HepG2 (cell line): ENCODE data around the gene WDR5B. TPM values are rescaled to one million over a fixed set of nuclear protein-coding genes. Genes with fewer than 3 reads are reported as not detected.
A peak's percentile ranks its signal among the peaks of the same experiment; 100 is the strongest.

ENCODE experiments used
- CENPT ChIP-seq: sonication (generic); formaldehyde crosslinking; IDR thresholded peaks from 2 replicates; pipeline ENCODE4 v1.8.0; 2022; ENCODE audit warnings: low read depth, mild to moderate bottlenecking, moderate library complexity, missing genetic modification reagents
- ELF4 ChIP-seq: sonication (generic); formaldehyde crosslinking; IDR thresholded peaks from 2 replicates; pipeline ENCODE4 v1.5.0; 2020; ENCODE audit warnings: missing genetic modification reagents, mild to moderate bottlenecking, moderate library complexity, borderline replicate concordance
- FOXA3 ChIP-seq: IDR thresholded peaks from 2 replicates; pipeline ENCODE4 v1.6.1; 2016; ENCODE audit warnings: missing genetic modification reagents, missing compliant biosample characterization
- HNRNPK ChIP-seq: fragments of 200-400 bp; formaldehyde crosslinking; IDR thresholded peaks from 2 replicates; pipeline ENCODE4 v1.6.1; 2018; ENCODE audit warnings: low read length, low read depth, moderate library complexity, mild to moderate bottlenecking; ENCODE audit not compliant: poor library complexity, severe bottlenecking
- JARID2 ChIP-seq: sonication (generic); formaldehyde crosslinking; IDR thresholded peaks from 2 replicates; pipeline ENCODE4 v1.8.1; 2023; ENCODE audit warnings: missing genetic modification reagents, inconsistent platforms; ENCODE audit not compliant: insufficient replicate concordance
- PHB2 ChIP-seq: fragments of 450-650 bp; IDR thresholded peaks from 2 replicates; pipeline ENCODE4 v1.6.1; 2018; ENCODE audit not compliant: partially characterized antibody
- SALL1 ChIP-seq: sonication (generic); formaldehyde crosslinking; IDR thresholded peaks from 2 replicates; pipeline ENCODE4 v1.8.0; 2022; ENCODE audit warnings: mild to moderate bottlenecking, missing genetic modification reagents
- SCMH1 ChIP-seq: sonication (generic); formaldehyde crosslinking; IDR thresholded peaks from 2 replicates; pipeline ENCODE4 v1.9.0; 2021; ENCODE audit warnings: missing genetic modification reagents, mild to moderate bottlenecking, borderline replicate concordance
- SMARCC2 ChIP-seq: fragments of 450-650 bp; IDR thresholded peaks from 2 replicates; pipeline ENCODE4 v1.6.1; 2017; ENCODE audit warnings: antibody characterized with exemption, mild to moderate bottlenecking
- ZBTB7B ChIP-seq: sonication (generic); formaldehyde crosslinking; IDR thresholded peaks from 2 replicates; pipeline ENCODE4 v1.4.0; 2020; ENCODE audit warnings: missing genetic modification reagents
- ZC3H4 ChIP-seq: sonication (generic); formaldehyde crosslinking; IDR thresholded peaks from 2 replicates; pipeline ENCODE4 v1.4.0; 2020; ENCODE audit warnings: missing genetic modification reagents, borderline replicate concordance
- ZNF253 ChIP-seq: sonication (generic); formaldehyde crosslinking; IDR thresholded peaks from 2 replicates; pipeline ENCODE4 v1.8.0; 2022; ENCODE audit warnings: mild to moderate bottlenecking, missing genetic modification reagents, borderline replicate concordance
- ZNF329 ChIP-seq: sonication (generic); formaldehyde crosslinking; IDR thresholded peaks from 2 replicates; pipeline ENCODE4 v1.9.0; 2021; ENCODE audit warnings: low read depth, mild to moderate bottlenecking, missing genetic modification reagents
- ZNF367 ChIP-seq: sonication (generic); formaldehyde crosslinking; IDR thresholded peaks from 2 replicates; pipeline ENCODE4 v1.4.0; 2020; ENCODE audit warnings: missing genetic modification reagents, borderline replicate concordance
- ZNF614 ChIP-seq: IDR thresholded peaks from 2 replicates; pipeline ENCODE4 v1.6.1; 2018; ENCODE audit warnings: missing biosample characterization, missing genetic modification reagents, inconsistent platforms, borderline replicate concordance
- ZNF772 ChIP-seq: sonication (generic); formaldehyde crosslinking; IDR thresholded peaks from 2 replicates; pipeline ENCODE4 v1.5.0; 2020; ENCODE audit warnings: mild to moderate bottlenecking, missing genetic modification reagents
- ZNF775 ChIP-seq: sonication (generic); formaldehyde crosslinking; IDR thresholded peaks from 2 replicates; pipeline ENCODE4 v1.4.0; 2020; ENCODE audit warnings: missing genetic modification reagents, mild to moderate bottlenecking, moderate library complexity, borderline replicate concordance
- ZNF782 ChIP-seq: sonication (generic); formaldehyde crosslinking; IDR thresholded peaks from 2 replicates; pipeline ENCODE4 v1.4.0; 2020; ENCODE audit warnings: missing genetic modification reagents, mild to moderate bottlenecking, borderline replicate concordance
- ZSCAN9 ChIP-seq: IDR thresholded peaks from 2 replicates; pipeline ENCODE4 v1.6.1; 2016; ENCODE audit warnings: borderline replicate concordance
- polyA plus RNA-seq, 8 experiments: library from polyadenylated mRNA; depleted of rRNA in 3 of 8; stranded (reverse) in 7 of 8; unstranded in 1 of 8; fragments of >200 nt; fragmentation: Illumina TruSeq in 4 of 8; extraction: Trizol in 4 of 8; gene quantifications; 2 replicates each; pipeline versions ENCODE4 v1.2.1 to v1.2.3, GENCODE V29; 2011 to 2016; ENCODE audit warnings: low read depth in 4 of 8, missing spikeins in 1 of 8, mixed read lengths in 1 of 8; ENCODE audit not compliant: insufficient read depth in 1 of 8
- total RNA-seq, 5 experiments: library from RNA; depleted of rRNA; stranded (reverse); fragments of >200 nt; fragmentation: Illumina TruSeq; extraction: Trizol; gene quantifications; 2 replicates each; pipeline ENCODE4 v1.2.3, GENCODE V29; 2016; ENCODE audit warnings: low read depth in 1 of 5
- TF ChIP-seq, protein P1 (sequence below): sonication (generic); formaldehyde crosslinking; IDR thresholded peaks from 2 replicates; pipeline ENCODE4 v1.5.1; 2020; ENCODE audit warnings: missing genetic modification reagents, mild to moderate bottlenecking, borderline replicate concordance
- TF ChIP-seq, protein P2 (sequence below): sonication (generic); formaldehyde crosslinking; IDR thresholded peaks from 2 replicates; pipeline ENCODE4 v1.4.0; 2020; ENCODE audit warnings: missing genetic modification reagents
- TF ChIP-seq, protein P3 (sequence below): sonication (generic); formaldehyde crosslinking; conservative IDR thresholded peaks from 2 replicates; pipeline ENCODE4 v1.8.0; 2022; ENCODE audit warnings: low read depth, missing genetic modification reagents

The WDR5B gene
- total and polyA plus RNA-seq, 2 of the 13 experiments (the other 11 are each of a cell fraction or from before 2014, with no cell fraction given), result 2.5 to 3.6 TPM

DNA sequence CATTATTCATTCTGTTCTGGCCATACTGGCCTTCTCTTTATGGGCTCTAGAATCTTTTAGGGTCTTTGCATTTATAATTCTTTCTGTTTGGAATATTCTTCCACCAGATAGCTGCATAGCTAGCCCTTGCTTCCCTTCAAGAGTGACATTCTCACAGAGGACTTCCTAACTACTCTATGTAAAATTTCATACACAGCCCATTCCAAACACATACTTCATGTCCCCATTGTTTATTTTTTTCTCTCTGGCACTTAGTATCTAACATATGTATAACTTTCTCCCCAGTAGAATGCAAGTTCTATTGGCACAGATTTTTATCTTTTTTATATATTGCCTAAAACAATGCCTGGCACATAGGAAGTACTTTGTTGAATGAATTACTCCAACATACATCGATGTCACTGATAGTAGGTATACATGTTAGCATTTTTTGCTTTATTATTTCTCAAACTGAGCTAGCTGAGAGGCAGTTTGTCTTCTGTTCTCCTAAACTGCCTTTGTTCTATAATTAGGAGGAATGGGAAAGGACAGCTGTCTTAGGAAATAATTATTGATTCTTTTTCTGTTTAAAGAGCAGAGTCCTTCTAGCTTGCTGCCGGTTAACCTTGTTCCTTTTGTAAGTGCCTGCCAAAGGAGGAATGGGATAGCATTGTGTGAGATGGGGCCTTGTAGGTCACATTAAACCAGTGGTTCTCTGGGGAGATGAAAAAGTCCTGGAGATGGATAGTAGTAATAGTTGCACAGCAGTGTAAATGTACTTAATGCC lies 24.0 kb downstream of the WDR5B start (continued):
- no peak for TF ChIP-seq ZC3H4 (CRISPR knock-in tag)
- TF ChIP-seq PHB2, result no peak
- TF ChIP-seq, protein P1, sequence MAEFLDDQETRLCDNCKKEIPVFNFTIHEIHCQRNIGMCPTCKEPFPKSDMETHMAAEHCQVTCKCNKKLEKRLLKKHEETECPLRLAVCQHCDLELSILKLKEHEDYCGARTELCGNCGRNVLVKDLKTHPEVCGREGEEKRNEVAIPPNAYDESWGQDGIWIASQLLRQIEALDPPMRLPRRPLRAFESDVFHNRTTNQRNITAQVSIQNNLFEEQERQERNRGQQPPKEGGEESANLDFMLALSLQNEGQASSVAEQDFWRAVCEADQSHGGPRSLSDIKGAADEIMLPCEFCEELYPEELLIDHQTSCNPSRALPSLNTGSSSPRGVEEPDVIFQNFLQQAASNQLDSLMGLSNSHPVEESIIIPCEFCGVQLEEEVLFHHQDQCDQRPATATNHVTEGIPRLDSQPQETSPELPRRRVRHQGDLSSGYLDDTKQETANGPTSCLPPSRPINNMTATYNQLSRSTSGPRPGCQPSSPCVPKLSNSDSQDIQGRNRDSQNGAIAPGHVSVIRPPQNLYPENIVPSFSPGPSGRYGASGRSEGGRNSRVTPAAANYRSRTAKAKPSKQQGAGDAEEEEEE (CRISPR knock-in tag), result no peak
- TF ChIP-seq ZNF329 (CRISPR knock-in tag), result no peak
- TF ChIP-seq ZNF775 (CRISPR knock-in tag), result no peak
- TF ChIP-seq SMARCC2, result no peak
- no peak for TF ChIP-seq ZNF772 (CRISPR knock-in tag)
- no peak for TF ChIP-seq ZBTB7B (CRISPR knock-in tag)
- TF ChIP-seq SCMH1 (CRISPR knock-in tag), result no peak
- no peak for TF ChIP-seq ZSCAN9
- no peak for TF ChIP-seq ZNF253
- no peak for TF ChIP-seq ELF4 (CRISPR knock-in tag)
- TF ChIP-seq ZNF614 (CRISPR knock-in tag), result no peak
- TF ChIP-seq CENPT, result no peak
- peak; percentile 68 for TF ChIP-seq FOXA3 (CRISPR knock-in tag)
- no peak for TF ChIP-seq HNRNPK
- no peak for TF ChIP-seq JARID2
- no peak for TF ChIP-seq ZNF367 (CRISPR knock-in tag)
- TF ChIP-seq ZNF782 (CRISPR knock-in tag), result no peak
- peak; percentile 27; the same call in 1 of the 2 replicates for TF ChIP-seq SALL1 (CRISPR knock-in tag)
- TF ChIP-seq, protein P2, sequence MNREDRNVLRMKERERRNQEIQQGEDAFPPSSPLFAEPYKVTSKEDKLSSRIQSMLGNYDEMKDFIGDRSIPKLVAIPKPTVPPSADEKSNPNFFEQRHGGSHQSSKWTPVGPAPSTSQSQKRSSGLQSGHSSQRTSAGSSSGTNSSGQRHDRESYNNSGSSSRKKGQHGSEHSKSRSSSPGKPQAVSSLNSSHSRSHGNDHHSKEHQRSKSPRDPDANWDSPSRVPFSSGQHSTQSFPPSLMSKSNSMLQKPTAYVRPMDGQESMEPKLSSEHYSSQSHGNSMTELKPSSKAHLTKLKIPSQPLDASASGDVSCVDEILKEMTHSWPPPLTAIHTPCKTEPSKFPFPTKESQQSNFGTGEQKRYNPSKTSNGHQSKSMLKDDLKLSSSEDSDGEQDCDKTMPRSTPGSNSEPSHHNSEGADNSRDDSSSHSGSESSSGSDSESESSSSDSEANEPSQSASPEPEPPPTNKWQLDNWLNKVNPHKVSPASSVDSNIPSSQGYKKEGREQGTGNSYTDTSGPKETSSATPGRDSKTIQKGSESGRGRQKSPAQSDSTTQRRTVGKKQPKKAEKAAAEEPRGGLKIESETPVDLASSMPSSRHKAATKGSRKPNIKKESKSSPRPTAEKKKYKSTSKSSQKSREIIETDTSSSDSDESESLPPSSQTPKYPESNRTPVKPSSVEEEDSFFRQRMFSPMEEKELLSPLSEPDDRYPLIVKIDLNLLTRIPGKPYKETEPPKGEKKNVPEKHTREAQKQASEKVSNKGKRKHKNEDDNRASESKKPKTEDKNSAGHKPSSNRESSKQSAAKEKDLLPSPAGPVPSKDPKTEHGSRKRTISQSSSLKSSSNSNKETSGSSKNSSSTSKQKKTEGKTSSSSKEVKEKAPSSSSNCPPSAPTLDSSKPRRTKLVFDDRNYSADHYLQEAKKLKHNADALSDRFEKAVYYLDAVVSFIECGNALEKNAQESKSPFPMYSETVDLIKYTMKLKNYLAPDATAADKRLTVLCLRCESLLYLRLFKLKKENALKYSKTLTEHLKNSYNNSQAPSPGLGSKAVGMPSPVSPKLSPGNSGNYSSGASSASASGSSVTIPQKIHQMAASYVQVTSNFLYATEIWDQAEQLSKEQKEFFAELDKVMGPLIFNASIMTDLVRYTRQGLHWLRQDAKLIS (CRISPR knock-in tag), result no peak
- TF ChIP-seq, protein P3, sequence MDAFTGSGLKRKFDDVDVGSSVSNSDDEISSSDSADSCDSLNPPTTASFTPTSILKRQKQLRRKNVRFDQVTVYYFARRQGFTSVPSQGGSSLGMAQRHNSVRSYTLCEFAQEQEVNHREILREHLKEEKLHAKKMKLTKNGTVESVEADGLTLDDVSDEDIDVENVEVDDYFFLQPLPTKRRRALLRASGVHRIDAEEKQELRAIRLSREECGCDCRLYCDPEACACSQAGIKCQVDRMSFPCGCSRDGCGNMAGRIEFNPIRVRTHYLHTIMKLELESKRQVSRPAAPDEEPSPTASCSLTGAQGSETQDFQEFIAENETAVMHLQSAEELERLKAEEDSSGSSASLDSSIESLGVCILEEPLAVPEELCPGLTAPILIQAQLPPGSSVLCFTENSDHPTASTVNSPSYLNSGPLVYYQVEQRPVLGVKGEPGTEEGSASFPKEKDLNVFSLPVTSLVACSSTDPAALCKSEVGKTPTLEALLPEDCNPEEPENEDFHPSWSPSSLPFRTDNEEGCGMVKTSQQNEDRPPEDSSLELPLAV (CRISPR knock-in tag), result no peak
